MM.1S (cell line): ENCODE data around the gene ANK2.

ENCODE experiments used
- DNase-seq: peaks from one replicate; pipeline ENCODE4 v3.0.0-alpha.2; 2015
- H2AFZ ChIP-seq: fragments of 300-600 bp; sonication (generic); 2 replicates; pipeline ENCODE4 v1.6.0; 2016; ENCODE audit warnings: antibody characterized with exemption, low read length
- H3F3A ChIP-seq: fragments of 300-600 bp; sonication (generic); 2 replicates; pipeline ENCODE4 v1.6.1; 2016; ENCODE audit warnings: mild to moderate bottlenecking, antibody characterized with exemption, low read length, moderate library complexity, mixed read lengths; ENCODE audit not compliant: insufficient read depth
- H3K27ac ChIP-seq: fragments of 300-600 bp; sonication (generic); 2 replicates; pipeline ENCODE4 v1.5.1; 2016; ENCODE audit warnings: mild to moderate bottlenecking, low read length
- H3K27me3 ChIP-seq: fragments of 300-600 bp; sonication (generic); replicated peaks from 2 replicates; pipeline ENCODE4 v1.6.0; 2016; ENCODE audit warnings: low read length; ENCODE audit not compliant: insufficient read depth
- H3K36me3 ChIP-seq: fragments of 300-600 bp; sonication (generic); replicated peaks from 2 replicates; pipeline ENCODE4 v1.6.1; 2016; ENCODE audit warnings: mild to moderate bottlenecking, low read length, mixed read lengths; ENCODE audit not compliant: insufficient read depth
- H3K4me1 ChIP-seq: fragments of 300-600 bp; sonication (generic); 2 replicates; pipeline ENCODE4 v1.6.1; 2016; ENCODE audit warnings: low read length, mixed read lengths
- H3K4me2 ChIP-seq: fragments of 300-600 bp; sonication (generic); 2 replicates; pipeline ENCODE4 v1.6.0; 2016; ENCODE audit warnings: low read depth, low read length
- H3K4me3 ChIP-seq: fragments of 300-600 bp; sonication (generic); 2 replicates; pipeline ENCODE4 v1.5.1; 2016; ENCODE audit warnings: low read length, mixed read lengths
- H3K79me2 ChIP-seq: fragments of 300-600 bp; sonication (generic); 2 replicates; pipeline ENCODE4 v1.6.1; 2016; ENCODE audit warnings: mixed run types, low read length, mixed read lengths
- H3K9ac ChIP-seq: fragments of 300-600 bp; sonication (generic); 2 replicates; pipeline ENCODE4 v1.6.1; 2016; ENCODE audit warnings: low read length, mixed read lengths
- H3K9me2 ChIP-seq: fragments of 300-600 bp; sonication (generic); replicated peaks from 2 replicates; pipeline ENCODE4 v1.6.1; 2016; ENCODE audit warnings: mild to moderate bottlenecking, low read length, mixed read lengths; ENCODE audit not compliant: insufficient read depth
- H3K9me3 ChIP-seq: fragments of 300-600 bp; sonication (generic); replicated peaks from 2 replicates; pipeline ENCODE4 v1.6.1; 2016; ENCODE audit warnings: mild to moderate bottlenecking, low read length, mixed read lengths; ENCODE audit not compliant: insufficient read depth
- H4K20me1 ChIP-seq: fragments of 300-600 bp; sonication (generic); 2 replicates; pipeline ENCODE4 v1.6.1; 2016; ENCODE audit warnings: mild to moderate bottlenecking, low read length, moderate library complexity, mixed read lengths; ENCODE audit not compliant: insufficient read depth
- CTCF ChIP-seq: fragments of 300-600 bp; sonication (generic); IDR thresholded peaks from 2 replicates; pipeline ENCODE4 v1.5.1; 2016; ENCODE audit warnings: antibody characterized with exemption, low read length, mixed read lengths
- EZH2 ChIP-seq: fragments of 300-600 bp; sonication (generic); optimal IDR thresholded peaks from 2 replicates; pipeline ENCODE3; 2017; ENCODE audit warnings: low read depth, mild to moderate bottlenecking, antibody characterized with exemption, low read length, mixed read lengths
- EZH2phosphoT487 ChIP-seq: fragments of 300-600 bp; sonication (generic); IDR thresholded peaks from 2 replicates; pipeline ENCODE4 v1.6.1; 2018; ENCODE audit warnings: antibody characterized with exemption, low read length

Gene ANK2

GRCh38 chr4:113371111-113371510 lies 321.7 kb downstream of the ANK2 start:
- no peak for DNase-seq
- Histone ChIP-seq H4K20me1 (no peaks in the 10 kb centered on the region), H3K36me3 (no peaks in the 10 kb centered on the region), H2AFZ (no peak overlapping the region), H3K4me3 (no peak overlapping the region), H3K9me3 (no peaks in the 10 kb centered on the region), H3K4me1 (no peaks in the 10 kb centered on the region), H3F3A (no peaks in the 10 kb centered on the region), H3K4me2 (no peak overlapping the region), H3K27me3 (no peaks in the 10 kb centered on the region), H3K9ac (no peak overlapping the region), H3K79me2 (no peaks in the 10 kb centered on the region), H3K27ac (no peak overlapping the region), H3K9me2 (no peaks in the 10 kb centered on the region)
- no peak for TF ChIP-seq EZH2phosphoT487
- no peak for TF ChIP-seq CTCF
- TF ChIP-seq EZH2 = no peak

- H3K27me3 ChIP-seq = no peaks in the 10 kb centered on the region
- no peaks in the 10 kb centered on the region for H4K20me1 ChIP-seq
- no peaks in the 10 kb centered on the region for H3K36me3 ChIP-seq
- no peak for DNase-seq
- no peak overlapping the region for H3K4me2 ChIP-seq
- no peak overlapping the region for H3K4me3 ChIP-seq
- H3F3A ChIP-seq = no peaks in the 10 kb centered on the region
- no peaks in the 10 kb centered on the region for H3K9me3 ChIP-seq
- TF ChIP-seq CTCF (no peak), EZH2 (no peak), EZH2phosphoT487 (no peak)
- no peak overlapping the region for H3K27ac ChIP-seq
- no peak overlapping the region for H3K9ac ChIP-seq
- no peak overlapping the region for H2AFZ ChIP-seq
- no peaks in the 10 kb centered on the region for H3K9me2 ChIP-seq
- H3K4me1 ChIP-seq = no peaks in the 10 kb centered on the region
- H3K79me2 ChIP-seq = no peaks in the 10 kb centered on the region
Measured at GRCh38 chr4:113375964-113376666, 326.7 kb downstream of the ANK2 start.

- Histone ChIP-seq H3K4me3 (no peak overlapping the region), H3K36me3 (no peaks in the 10 kb centered on the region), H3K27ac (no peak overlapping the region), H3F3A (no peaks in the 10 kb centered on the region), H3K9me3 (no peaks in the 10 kb centered on the region), H3K27me3 (no peaks in the 10 kb centered on the region), H3K9me2 (no peaks in the 10 kb centered on the region), H4K20me1 (no peaks in the 10 kb centered on the region), H2AFZ (no peak overlapping the region), H3K4me2 (no peak overlapping the region), H3K79me2 (no peaks in the 10 kb centered on the region), H3K4me1 (no peaks in the 10 kb centered on the region), H3K9ac (no peak overlapping the region)
- DNase-seq = no peak
- TF ChIP-seq EZH2phosphoT487 (no peak), CTCF (no peak)
Measured at GRCh38 chr4:113378836-113379235, 329.4 kb downstream of the ANK2 start.
